Muscle of back (tissue), 11 donors: ENCODE data around the gene GLP2R. TPM values are rescaled to one million over a fixed set of nuclear protein-coding genes. Genes with fewer than 3 reads are reported as not detected.

Experiments used
- DNase-seq, 3 donors: peaks; one replicate each; pipeline versions ENCODE4 v3.0.0 to v3.0.0-alpha.2; 2013
- polyA plus RNA-seq, 10 donors: library from polyadenylated mRNA; unstranded; fragments of 120-200 nt; gene quantifications; one replicate each; pipeline ENCODE4 v1.2.1, GENCODE V29; 2013; ENCODE audit not compliant: insufficient read length in 10 of 10

GLP2R gene
- polyA plus RNA-seq, 10 donors, result 0.05 to 0.15 (median 0.08) TPM; not detected in 6

DNA sequence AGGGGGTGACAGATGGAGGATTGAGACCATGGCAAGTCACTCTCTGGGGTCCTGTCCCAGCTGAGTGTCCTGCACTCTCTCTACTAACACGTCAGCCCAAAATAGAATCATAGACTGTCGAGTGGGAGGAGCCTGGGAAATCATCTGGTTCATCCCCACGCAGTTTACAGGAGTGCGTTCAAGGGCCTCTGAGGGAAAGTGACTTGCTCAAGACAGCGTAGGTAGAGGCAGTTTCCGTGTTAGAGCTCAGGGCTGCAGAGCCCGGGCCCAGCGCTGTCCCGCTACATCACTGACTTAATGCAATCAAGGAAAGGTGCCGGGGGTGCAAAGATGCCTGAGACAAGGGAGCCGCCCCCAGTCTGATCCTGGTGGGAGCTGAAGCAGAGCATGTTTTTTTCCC is 14.2 kb upstream of the GLP2R start:
- DNase-seq, result no peak

DNA sequence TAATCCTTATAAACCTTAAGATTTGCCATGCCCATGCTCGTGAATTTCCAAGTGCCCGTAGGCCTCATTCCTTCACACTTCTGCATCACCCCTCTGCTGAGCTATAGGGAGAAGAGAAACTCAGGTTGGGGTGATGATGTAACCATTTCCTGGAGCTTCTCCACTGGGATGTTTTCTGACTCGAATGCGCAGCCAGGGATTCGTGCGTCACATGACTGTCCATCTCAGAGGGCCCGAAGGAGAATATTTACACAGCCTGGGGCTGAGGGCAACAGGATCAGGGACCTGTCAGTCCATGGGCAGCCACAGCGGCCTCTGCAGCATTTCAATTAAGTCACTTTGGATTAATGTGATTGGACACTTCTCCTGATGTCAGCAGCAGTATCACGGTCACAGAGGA is 12.6 kb upstream of the GLP2R start:
- DNase-seq, result no peak

DNA sequence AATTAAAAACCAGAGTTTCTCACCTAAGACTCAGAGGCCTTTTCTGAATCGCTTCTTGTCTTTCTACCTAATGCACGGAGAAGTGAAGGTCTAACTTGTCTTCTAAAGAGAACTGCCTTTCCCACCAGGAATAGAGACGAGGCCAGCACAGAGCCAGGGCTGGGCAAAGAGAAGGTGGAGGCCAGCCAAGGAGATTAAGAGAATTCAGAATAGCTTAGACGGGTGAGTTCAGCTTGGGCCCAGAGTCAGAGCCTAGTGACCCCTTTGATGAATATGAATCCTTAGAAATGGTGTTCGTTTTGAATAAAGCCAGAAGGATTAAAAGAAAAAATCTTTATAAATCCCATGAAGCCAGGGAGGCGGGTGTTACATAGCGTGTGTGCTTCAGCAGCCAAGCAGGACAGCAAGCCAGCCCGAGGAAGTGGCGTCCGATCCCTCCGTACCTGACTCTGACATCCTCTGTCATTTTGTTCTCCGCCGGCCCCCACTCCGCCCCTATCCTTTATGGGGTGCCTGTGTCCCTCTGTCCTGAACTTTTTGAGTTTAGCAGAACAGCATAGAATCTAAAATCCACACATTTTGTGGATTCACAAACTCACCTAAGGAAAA is 11.3 kb upstream of the GLP2R start:
- no peak for DNase-seq

DNA sequence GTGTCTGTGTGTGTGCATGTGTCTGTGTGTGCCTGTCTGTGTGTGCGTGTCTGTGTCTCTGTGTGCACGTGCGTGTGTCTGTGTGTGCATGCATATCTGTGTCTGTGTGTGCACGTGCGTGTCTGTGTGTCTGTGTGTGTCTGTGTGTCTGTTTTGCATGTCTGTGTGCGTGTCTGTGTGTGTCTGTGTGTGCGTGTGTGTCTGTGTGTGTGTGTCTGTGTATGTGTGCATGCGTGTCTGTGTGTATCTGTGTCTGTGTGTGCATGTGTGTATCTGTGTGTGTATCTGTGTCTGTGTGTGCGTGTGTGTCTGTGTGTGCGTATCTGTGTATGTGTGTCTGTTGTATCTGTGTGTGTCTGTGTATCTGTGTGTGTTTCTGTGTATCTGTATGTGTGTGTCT is 9.3 kb upstream of the GLP2R start:
- no peak for DNase-seq

DNA sequence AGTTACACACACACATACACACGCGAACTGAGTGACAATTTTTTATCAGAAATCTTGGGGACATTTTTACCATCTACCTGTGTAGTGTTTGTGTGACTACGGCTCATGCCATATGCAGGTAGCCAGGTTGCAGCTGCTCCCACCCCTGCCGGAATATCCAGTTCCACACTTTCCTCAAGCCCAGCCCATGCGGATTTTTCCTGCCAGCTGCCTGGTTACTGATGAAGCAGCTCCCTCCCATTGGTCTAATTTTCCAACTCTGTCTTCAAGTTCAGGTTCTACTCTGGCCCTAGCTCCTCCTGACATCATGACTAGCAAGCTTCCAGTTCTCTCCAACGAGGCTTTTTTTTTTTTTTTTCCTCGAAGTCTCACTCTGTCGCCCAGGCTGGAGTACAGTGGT is 8.6 kb upstream of the GLP2R start:
- DNase-seq, result peak; percentile 9 to 30 (median 22)

DNA sequence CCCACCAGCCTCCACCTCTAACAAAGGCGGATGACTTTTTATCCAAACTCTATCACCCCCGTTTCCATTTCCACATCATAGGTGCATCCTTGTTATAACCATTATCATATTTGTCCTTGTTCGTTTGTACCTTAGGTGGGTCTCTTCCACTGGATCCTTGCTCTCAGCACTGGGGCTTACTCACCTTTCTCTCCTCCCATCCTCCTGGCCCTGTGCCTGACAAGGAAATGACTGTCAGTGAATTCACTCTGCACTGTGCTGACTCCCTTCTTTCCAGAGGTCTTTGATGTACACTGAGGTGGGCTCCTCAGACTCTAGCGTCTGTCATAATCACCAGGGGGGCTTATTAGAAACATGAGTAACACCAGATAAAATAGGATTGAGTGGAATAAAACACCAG is 7.0 kb upstream of the GLP2R start:
- no peak for DNase-seq

DNA sequence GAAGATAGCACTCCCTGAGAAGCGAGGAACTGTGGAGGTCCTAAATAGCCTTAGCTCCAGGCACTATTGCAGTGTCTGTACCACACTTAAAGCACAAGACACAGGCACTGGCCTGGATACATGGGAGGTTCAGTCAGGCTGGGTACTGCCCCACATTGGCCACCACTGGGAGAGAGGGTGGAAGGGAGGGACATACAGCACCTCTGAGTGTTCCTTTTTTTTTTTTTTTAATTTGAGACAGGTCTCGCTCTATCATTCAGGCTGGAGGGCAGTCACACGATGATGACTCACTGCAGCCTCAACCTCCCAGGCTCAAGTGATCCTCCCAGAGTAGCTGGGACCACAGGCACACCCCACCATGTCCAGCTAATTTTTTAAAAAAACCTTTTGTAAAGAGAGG is 5.3 kb upstream of the GLP2R start:
- no peak for DNase-seq

DNA sequence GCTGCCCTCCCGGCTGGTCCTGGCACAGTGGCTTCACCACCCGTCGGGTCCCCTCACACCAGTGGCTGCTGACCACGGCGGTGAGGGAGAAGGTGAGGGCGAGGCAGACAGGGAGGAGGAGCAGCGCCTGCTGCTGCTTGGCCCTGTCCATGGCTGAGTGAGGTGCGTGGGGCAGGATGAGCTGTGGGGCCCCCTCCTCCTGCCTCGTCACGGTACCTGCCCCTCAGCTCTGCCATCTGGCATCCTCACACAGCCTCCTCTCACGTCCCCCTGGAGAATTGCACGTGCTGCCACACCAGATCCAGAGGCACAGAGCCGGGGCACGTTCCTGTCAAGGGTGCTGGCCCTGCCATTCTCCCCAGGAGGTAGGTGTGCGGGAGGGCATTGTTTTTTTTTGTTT is 3.8 kb upstream of the GLP2R start, which contains the start of gene GSG1L2:
GSG1L2 (minus strand) TSS at position 159 of the 400 bp plus-strand sequence; CDS start at position 151, 8 bp downstream.
- DNase-seq, result no peak

DNA sequence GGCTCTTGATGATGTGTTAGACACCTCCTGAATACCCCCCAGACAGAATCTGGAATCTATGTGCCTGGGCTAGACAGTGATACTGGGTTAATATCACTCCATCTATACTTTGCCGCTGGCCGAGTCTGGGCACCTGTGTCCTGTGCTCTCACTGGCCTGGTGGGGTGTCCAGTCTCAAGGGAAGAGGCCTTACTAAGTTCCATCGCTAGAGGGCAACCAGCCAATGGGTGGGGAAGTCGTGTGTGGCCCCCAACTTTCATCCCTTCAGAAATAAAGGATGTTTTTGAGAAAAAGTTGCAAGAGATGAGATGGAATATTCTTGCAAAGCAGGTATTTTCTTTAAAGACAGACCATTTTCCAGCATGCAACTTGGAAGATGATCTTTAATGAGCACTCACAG is 1.6 kb upstream of the GLP2R start:
- DNase-seq, result no peak

DNA sequence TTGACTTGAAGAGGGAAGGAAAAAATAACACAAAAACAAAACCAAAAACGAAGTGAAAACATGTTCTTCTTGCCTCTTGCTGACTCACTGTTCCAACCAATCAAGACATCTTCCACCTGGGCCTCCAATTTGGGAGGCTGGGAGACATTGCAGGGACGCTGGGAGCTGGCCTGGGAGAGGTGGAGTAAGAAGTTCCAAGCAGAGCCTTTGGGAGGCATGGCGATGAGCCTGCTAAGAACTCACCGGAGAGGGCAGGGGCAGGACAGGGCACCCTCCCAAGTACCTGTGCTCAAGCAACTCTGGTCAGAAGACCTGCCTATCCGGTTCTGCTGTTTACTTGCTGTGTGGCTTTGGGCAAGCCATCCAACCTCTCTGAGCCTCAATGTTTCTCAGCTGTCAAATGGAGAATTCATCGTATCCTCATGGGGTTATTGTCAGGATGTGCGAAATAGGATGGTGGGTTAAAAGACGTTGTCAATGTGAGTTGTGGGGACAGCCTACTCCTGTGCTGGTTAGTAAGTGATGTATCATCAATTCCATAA is 856 bp upstream of the GLP2R start:
- DNase-seq, result no peak

DNA sequence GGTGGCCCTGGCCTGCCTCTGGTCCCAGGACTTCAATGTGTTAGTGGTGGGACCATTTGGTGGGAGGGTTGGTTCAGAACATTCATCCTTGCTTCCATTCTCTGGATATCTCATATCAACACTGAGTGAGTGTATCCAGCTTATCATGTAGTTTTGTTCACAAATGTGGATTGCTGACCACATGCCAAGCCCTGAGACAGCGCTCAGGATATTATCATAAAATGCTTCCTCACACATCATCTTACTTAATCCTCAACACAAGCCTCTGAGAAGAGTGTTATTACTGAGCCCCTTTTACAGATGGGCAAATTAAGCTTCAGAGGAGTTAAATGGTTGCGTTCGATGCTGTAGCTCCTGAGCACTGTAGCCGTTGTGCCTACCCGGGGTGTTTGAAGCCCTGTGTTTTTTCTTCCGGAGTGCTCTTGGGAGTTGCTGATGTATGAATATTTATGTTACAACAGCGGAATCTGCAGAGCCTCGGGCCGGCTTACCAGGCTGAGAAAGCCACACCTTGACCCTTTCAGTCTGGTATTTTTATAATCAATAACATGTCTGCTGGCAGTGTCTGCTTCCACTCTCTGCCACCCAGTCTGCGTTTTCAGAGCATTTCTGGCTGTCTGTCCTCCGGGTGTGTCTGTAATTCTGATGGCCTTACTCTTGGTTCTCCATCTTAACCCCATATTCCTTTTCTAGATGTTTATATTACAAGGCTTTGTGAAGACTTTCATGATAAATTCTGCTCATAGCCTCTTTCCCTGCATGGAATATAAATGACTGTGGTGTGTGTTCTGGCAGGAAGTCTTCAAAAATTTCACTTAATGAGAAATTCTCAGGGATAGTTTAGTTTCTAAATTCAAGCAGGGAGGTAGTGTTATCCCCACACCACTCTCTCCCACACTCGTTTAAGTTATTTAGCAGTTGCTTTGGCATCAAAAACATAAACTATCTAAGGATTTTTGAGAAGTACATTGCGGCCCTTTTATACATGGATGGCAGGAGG is 2.9 kb downstream of the GLP2R start:
- DNase-seq, result no peak

DNA sequence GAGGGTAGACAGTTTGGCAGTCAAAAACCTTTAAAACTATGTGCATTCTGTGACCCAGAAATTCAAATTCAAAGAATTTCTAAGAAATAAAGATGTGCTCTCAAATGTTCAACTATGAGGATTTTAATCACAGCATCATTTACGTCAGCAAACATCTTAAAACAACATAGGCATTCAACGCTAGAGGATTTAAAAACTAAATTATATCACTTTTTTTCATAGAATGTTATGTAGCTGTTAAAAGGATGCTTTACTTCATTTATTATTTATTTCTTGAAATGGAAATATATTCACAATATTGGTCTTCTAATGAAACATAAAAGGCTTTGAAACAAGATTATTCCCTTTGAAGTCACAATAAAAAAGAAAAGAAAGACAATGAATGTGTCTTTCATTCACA is 3.6 kb downstream of the GLP2R start:
- no peak for DNase-seq

DNA sequence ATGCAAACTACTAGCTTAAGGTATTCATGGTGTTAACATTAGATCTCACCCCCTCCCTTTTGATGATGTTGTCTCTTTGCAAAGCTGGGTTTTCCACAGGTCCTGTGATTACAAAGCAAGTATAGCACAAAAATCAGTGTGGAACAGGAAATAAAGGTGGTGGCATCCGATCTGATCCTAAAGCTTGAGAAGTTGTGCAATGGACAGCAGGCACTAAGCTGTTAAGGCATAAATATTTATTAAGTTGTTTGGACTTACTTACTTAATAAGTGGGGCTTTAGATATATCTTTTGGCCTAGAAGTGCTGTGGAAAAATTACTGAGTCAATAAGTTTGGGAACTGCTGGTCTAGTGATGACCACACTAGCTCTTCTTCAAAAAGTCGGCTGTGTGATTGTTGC is 5.0 kb downstream of the GLP2R start:
- no peak for DNase-seq

DNA sequence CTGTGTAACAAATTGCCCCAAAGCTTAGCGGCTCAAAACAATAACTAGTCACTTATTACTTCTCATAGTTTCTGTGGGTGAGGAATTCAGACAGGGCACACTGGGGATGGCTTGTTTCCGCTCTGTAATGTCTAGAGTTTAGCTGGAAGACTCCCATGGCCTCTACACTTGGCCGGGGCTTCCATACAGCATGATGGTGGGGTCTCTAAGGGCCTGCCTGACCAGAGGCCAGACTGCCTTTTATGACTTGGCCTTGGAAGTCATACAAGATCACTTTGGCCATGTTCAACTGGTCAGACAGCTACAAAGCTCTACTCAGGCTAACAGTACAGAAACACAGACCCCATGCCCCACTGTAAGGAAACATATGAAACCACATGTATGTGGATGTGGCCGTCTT is 8.2 kb downstream of the GLP2R start:
- DNase-seq, result no peak

DNA sequence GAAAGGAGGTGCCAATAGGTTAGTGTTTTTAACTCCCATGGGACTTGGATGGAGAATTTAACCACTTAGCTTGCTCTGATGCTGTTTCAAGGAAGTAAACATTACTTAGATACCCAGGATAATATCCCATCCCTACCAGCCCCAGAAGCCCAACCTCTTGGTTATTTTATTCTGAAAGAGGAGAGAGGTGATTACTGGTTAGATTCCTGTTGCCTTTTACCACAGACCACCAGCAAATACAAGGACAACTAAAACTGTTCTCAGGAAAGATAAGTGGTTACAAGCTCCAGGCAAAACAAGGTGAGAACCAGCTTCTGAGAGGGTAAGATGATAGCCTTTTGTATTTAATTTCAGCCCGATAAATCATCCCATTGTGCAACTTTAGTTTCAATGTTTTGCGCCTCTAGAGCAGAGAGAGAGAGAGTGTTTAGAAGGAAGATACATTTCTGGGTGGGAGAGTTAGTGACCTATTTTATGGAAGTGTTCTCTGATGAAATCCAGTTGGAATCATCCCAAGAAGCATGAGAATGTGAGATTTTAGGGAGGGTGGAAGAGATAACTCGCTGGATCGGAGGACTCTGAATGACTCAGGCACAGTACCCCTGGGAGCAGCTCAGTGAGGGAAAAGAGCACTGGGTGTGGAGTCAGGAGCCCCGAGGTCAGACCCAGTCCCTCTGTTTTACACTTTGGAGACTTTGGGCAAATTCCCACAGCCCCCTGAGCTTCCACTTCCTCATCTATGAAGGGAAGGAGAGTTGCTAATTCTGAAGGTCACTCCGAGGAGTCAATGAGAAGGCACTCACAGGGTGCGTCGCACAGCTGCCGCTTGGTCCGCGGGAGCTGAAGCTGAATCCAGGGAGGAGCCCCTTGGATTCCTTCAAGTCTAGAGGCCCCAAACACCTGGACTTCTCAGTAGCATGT is 12.1 kb downstream of the GLP2R start:
- peak; percentile 37 to 72 (median 69) for DNase-seq

DNA sequence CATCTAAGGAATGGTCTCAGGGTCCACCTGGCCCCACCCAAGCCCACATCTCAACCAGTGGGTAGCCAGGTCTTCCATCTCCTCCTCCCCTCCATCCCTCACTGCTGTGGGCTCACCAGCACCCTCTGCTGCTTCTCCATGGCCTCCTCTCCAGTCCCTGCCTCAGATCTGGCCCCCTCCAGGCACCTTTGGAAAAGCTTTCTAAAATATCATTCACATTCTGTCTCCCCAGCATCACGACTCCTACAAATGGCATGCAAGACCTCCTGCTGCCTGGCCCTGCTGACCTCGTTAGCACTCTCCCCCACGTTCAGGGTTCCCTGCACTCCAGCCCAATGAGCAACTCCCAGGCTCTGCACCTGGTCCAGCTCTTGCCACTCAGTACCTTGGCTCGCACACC is 13.7 kb downstream of the GLP2R start:
- DNase-seq, result no peak

DNA sequence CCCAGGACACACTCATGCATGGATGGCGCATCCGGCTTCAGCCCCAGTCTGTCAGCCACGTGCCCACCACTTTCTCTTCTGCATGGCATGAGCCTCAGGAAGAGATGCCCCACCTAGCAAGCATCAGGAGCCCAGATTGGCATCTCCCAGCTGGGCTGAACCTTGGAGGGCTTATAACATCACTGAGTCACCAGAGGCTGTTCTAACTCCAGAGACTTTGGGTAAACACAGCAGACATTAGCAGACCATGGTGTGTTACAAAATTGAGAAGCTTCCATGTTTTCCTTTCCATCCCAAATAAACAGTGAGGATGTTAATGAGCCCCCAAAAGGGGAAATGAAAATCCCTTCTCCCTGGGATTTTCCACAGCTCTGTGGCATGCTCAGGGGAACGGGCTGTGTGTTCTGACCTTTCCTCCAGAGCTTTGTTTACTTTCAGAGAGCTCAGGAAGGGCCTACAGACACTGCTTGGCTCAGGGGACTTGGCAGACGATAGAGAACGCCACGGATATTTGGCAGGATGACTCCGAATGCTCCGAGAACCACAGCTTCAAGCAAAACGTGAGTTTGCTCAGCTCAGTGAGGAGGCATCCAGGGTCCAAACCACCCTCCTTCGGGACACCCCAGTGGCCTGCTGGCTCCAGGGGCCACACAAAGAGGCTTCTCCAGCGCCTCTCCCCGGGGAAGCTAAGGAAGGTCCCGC is 16.5 kb downstream of the GLP2R start:
- DNase-seq, result peak in 2 of 3 donors; percentile 5 to 24

DNA sequence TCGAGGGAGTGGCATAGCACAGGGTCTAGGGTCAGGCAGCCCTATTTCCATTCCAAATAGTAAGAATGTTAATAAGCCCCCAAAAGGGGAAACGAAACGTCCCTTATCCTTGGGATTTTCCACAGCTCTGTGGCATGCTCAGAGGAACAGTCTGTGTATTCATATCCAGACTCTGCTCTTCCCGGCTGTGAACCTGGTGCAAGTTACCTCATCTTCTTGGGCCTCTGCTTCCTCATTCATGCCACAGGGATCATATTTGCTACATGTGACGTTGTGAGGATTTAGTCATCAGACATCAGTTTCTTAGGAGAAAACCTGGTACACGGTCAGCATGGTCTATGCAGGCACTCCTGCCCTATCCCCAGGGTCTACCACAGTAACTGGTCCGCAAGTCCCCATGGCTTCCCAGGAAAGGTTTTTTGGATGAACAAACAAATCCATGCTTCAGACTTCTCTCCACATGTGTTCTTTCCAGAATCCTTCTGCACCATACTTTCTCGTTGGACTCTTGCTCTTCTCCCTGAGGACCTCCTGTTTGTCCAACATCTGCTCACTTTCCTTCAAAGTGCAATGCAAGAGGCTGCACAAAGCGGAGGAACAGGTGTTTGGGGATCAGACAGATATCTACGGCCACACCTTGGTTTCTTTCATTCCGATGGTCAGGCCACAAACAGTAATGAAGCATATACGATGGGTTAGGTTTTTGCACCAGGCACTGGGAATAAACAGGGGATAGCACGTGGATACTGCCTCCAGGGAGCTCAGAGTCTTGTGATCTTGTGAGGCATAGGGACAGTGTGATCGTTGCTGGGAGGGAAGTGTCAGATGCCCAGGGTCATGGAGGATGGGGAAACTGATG is 17.7 kb downstream of the GLP2R start:
- DNase-seq, result no peak

DNA sequence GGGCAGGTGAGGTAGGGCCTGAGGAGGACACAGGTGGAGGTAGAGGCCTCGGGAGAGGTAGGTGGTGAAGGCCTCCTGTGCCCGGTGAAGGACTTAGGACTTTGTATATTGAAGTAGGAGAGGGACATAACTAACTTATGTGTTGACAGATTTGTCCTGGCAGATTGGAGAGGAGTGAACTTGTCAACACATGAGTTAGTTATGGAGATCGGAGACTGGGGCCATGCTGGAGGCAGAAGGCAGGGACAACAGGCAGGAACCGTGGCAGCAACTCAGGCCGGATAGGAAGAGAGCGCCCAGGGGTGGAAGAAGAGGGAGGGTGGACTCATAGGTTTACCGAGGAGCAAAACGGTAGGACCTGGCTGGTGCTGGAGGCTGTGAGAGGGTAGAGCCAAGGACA is 18.4 kb downstream of the GLP2R start:
- no peak for DNase-seq

DNA sequence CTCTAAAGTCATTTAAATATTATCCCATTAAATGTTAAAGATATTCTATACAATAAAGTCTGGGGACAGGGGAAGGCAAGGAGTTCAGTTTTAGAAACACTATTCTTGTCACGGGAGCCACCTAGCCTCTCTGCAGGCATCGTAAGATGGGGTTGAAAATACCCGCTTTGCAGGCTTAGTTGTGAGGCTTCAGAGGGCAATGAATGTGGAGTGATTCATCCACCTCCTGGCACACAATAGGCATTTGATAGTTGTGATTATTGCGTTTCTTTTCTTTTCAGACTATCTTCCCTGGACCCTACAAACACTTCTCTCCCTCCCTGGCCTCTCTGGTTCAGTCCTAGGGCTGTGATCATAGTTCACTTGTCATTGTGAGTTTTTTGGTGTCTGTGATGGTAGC is 19.6 kb downstream of the GLP2R start:
- DNase-seq, result no peak
